Omental fat pad (tissue), 4 donors: ENCODE measurements around the gene ANTKMT. TPM values are rescaled to one million over a fixed set of nuclear protein-coding genes. Genes with fewer than 3 reads are reported as not detected.
A peak's percentile ranks its signal among the peaks of the same experiment; 100 is the strongest.

ENCODE experiments used
- ATAC-seq: fragments of 150-250 bp; one replicate; pipeline ENCODE4 v1.9.1; 2016; ENCODE audit warnings: mild to moderate bottlenecking, moderate library complexity; ENCODE audit not compliant: low FRiP score
- DNase-seq: peaks from one replicate; pipeline ENCODE4 v3.0.0-alpha.2; 2019; ENCODE audit warnings: low spot score
- total RNA-seq, 4 donors: library from RNA; depleted of rRNA; stranded (reverse); fragments of >200 nt; gene quantifications; one replicate each; pipeline ENCODE4 v1.1.0, GENCODE V29; 2016
- TF ChIP-seq, protein P1 (sequence below), 3 donors: fragments of 450-650 bp; IDR thresholded peaks; one replicate each; pipeline ENCODE4 v1.5.1; 2016 to 2017; ENCODE audit warnings: antibody characterized with exemption in 3 of 3, mild to moderate bottlenecking in 3 of 3, moderate library complexity in 2 of 3

The ANTKMT gene
- total RNA-seq, 4 donors from 2014 or later: 21.9 to 45.4 (median 36.2) TPM

DNA sequence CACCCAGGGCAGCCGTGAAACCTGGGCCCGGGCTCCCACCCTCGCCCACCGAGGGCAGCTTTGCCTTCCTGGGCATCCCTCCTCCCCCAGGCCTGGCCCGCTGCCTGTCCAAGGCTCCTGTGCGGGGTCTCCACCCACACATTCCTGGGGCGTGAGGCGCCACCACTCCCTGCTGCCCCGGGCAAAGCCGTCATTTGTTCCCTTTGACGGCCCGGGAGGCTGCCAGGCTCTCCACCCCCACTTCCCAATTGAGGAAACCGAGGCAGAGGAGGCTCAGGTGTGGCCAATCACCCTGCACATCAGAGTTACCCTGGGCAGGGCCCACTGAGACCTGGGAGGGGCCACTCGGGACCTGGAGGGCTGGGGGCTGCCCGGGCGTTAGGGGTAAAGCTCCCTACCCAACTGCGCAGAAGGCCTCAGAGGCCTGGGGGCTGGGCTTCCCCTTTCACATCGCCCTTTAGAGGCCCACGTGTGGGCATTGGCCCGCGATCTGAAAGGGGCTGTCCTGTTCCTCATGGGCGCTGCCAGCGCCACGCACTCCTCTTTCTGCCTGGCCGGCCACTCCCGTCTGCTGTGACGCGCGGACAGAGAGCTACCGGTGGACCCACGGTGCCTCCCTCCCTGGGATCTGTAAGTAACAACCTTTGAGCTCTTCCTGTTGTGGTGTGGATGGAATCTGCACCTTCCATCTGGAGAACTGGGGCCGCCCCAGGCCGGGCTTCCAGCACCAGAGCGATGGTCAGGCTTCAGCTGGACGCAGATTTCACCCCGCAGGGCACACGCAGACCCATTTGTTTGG lies 39.8 kb downstream of the ANTKMT start, which contains the start of gene MSLN:
Gene MSLN (plus strand): TSS at position 190 of the 799 bp plus-strand sequence. CDS start 1,947 bp downstream, outside the sequence.
- DNase-seq (peak; percentile 38), ATAC-seq (peak; percentile 79)
- TF ChIP-seq, protein P1, sequence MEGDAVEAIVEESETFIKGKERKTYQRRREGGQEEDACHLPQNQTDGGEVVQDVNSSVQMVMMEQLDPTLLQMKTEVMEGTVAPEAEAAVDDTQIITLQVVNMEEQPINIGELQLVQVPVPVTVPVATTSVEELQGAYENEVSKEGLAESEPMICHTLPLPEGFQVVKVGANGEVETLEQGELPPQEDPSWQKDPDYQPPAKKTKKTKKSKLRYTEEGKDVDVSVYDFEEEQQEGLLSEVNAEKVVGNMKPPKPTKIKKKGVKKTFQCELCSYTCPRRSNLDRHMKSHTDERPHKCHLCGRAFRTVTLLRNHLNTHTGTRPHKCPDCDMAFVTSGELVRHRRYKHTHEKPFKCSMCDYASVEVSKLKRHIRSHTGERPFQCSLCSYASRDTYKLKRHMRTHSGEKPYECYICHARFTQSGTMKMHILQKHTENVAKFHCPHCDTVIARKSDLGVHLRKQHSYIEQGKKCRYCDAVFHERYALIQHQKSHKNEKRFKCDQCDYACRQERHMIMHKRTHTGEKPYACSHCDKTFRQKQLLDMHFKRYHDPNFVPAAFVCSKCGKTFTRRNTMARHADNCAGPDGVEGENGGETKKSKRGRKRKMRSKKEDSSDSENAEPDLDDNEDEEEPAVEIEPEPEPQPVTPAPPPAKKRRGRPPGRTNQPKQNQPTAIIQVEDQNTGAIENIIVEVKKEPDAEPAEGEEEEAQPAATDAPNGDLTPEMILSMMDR (IDR thresholded peaks at IDR 0.05): no peak

DNA sequence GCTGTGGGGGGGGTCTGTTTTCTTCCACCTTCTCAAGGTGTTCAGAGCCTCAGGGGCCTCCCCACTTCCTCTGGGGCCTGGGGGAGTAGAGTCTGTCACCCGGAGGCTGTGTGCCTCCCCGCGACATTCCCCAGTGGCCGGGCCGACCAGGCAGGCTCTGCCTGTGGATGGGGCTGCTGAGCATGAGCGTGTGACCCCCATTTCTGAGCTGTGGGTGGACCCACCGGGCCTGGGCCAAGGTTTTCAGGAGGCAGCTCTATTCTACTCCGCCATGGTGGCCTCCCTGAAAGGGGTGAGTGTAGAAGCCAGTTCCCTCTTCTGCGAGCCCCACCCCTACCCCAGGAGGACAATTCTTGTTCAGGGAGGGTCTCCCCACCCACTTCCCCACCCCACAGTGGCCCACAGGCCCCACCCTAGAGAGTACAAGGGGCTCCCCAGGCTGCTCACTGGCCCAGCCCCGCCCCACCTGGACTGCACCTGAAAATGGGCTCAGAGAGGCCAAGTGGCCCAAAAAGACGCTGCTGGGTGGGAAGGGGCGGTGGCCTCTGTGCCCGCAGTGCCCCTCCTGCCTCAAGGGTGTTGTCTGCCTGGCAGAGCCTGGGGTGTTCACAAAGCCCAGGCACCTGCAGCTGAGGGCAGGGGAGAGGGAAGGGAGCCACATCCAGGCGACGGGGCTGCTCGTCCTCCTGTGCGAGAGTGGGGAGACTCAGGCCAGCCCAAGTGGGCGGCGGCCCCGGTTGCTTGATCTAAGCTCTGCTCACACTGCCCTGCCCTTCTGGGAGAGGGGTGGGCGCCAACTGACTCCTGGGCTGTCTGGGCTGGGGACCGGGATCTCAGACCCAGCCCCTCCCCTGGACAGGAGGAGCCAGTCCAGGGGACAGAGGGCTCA lies 40.9 kb downstream of the ANTKMT start:
- DNase-seq: no peak
- TF ChIP-seq, protein P1 (IDR thresholded peaks at IDR 0.05): no peak
- ATAC-seq: no peak

DNA sequence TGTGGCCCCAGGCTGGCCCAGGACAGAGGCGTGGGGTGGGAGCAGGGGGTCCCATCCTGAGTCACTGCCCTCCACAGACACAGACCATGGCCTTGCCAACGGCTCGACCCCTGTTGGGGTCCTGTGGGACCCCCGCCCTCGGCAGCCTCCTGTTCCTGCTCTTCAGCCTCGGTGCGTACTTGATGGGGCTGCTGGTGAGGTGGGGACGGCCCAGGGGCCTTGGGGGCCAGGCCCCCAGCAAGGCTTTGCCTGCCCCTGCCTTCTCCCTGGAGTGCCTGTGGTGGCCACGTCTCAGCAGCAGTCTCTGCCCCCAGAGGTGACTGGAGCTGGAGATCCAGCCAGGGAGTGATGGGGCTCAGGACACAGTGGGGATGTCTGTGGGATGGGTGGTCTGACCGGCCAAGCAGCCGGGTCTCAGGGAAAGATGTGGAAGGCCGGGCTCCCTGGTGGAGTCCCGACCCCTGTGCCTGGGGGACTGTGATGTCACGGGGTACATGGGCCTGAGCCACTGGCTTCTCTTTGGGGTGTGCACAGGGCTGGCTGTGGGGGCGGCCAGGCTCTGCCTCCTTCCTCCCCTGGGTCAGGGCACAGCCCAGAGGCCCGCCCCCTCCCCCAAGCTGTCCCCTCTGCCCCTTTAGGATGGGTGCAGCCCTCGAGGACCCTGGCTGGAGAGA lies 41.8 kb downstream of the ANTKMT start:
- DNase-seq (no peak), ATAC-seq (no peak)
- TF ChIP-seq, protein P1 (IDR thresholded peaks at IDR 0.05): no peak

DNA sequence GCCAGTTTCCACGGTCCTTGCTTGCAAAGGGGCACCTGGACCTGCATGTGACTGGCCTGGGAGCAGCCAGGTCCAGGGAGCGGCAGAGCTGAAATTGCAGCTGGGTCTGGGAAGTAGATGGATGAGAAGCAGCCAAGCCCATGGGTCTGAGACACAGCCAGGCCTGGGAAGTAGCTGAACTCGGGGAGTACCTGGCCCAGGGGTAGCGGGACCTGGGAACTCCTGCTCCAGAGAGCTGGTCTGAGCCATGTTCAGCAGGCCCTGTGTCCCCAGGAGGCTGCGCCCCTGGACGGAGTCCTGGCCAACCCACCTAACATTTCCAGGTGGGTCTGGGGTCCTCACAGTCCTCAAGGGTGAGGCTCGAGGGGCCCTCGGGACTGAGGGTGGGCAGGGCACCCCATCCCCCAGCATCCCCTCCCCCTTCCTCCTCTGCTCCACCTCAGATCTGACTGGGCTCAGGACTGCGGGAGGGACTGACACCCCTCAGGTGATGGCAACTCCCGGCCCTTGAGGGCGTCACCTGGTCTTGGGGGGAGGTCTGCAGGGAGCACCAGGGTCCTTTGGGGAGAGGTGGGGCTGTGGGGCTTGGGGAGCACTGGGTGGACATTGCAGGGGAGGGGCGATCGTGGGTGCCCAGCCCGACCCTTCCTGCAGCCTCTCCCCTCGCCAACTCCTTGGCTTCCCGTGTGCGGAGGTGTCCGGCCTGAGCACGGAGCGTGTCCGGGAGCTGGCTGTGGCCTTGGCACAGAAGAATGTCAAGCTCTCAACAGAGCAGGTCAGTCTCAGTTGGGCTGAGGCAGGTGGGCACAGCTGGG lies 42.6 kb downstream of the ANTKMT start:
- ATAC-seq: no peak
- TF ChIP-seq, protein P1 (IDR thresholded peaks at IDR 0.05): no peak

DNA sequence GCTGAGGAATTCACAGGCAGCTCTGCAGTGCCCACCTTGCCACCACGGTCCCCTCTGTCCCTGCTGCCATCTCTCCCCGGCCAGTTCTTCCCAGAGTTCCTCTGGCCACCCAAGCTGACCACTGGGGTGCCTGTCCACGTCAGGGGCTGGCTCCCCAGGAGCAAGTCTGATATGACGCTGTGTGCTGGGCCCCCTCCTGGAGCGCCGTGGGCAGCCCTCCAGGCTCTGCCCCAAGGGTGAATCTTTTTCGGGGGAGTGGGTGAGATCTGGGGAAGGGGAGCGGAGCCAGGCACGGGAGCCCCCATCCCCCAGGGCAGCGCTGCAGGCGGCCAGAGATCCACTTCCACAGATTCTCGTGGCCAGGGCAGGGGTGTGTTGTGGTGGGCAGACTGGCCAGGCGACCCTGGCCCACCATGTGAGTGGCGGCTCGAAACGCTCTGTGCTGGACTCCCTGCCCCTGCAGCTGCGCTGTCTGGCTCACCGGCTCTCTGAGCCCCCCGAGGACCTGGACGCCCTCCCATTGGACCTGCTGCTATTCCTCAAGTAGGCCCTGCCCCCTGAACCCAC lies 43.3 kb downstream of the ANTKMT start:
- no peak for ATAC-seq
- TF ChIP-seq, protein P1 (IDR thresholded peaks at IDR 0.05): no peak
- no peak for DNase-seq

More for the DNA sequence above, 42.6 kb downstream of the ANTKMT start:
- no peak for DNase-seq
